MCF 10A (cell line): ENCODE data around the gene SYCP3. TPM values are rescaled to one million over a fixed set of nuclear protein-coding genes. Genes with fewer than 3 reads are reported as not detected.

Experiments used
- BruUV-seq: library from RNA; stranded (reverse); fragments of 400-500 nt; replicated peaks from 2 replicates; lab custom pipeline; 2021; lab: Mats Ljungman, UMichigan
- CTCF ChIA-PET: fragments of 300-600 bp; sonication (Branson Sonifier 250); formaldehyde crosslinking; extraction: SDS; loops from one replicate; lab custom pipeline; 2021; ENCODE audit warnings: antibody characterized with exemption, inconsistent platforms; lab: Yijun Ruan, JAX
- POLR2A ChIA-PET: fragments of 300-600, 350-650 bp; sonication (Branson Sonifier 250); formaldehyde crosslinking; extraction: SDS; loops from one replicate; lab custom pipeline; 2020; ENCODE audit warnings: antibody characterized with exemption, inconsistent platforms; lab: Yijun Ruan, JAX
- DNase-seq: peaks from one replicate; pipeline ENCODE4 v3.0.0-alpha.2; 2018; ENCODE audit not compliant: unreplicated experiment
- H3K27ac Mint-ChIP-seq: one replicate; pipeline ENCODE4 v1.8.0; 2022; ENCODE audit warnings: mild to moderate bottlenecking, low read depth, mixed read lengths; ENCODE audit not compliant: unreplicated experiment
- H3K27me3 Mint-ChIP-seq: one replicate; pipeline ENCODE4 v1.8.0; 2022; ENCODE audit warnings: mixed read lengths; ENCODE audit not compliant: insufficient read depth, unreplicated experiment
- H3K36me3 Mint-ChIP-seq: one replicate; pipeline ENCODE4 v1.8.0; 2022; ENCODE audit warnings: mild to moderate bottlenecking, moderate library complexity, mixed read lengths; ENCODE audit not compliant: insufficient read depth, unreplicated experiment
- H3K4me1 Mint-ChIP-seq: one replicate; pipeline ENCODE4 v1.8.0; 2022; ENCODE audit warnings: mixed read lengths; ENCODE audit not compliant: insufficient read depth, unreplicated experiment
- H3K4me3 Mint-ChIP-seq: one replicate; pipeline ENCODE4 v1.8.0; 2022; ENCODE audit warnings: mild to moderate bottlenecking, moderate library complexity, mixed read lengths; ENCODE audit not compliant: unreplicated experiment
- H3K9me3 Mint-ChIP-seq: one replicate; pipeline ENCODE4 v1.8.0; 2022; ENCODE audit warnings: mixed read lengths; ENCODE audit not compliant: unreplicated experiment
- intact Hi-C: fragments of 100-400 bp; cut with micrococcal nuclease; formaldehyde crosslinking; loops from 2 replicates; pipeline ENCODE4 v1.14.1; 2022
- total RNA-seq: library from RNA; stranded (reverse); gene quantifications from 2 replicates; pipeline ENCODE4 v1.2.3, GENCODE V29; 2022
- TF ChIP-seq, protein P1 (sequence below): fragments of 200-600 bp; IDR thresholded peaks from one replicate; pipeline ENCODE4 v1.8.0; 2022; ENCODE audit warnings: antibody characterized with exemption, mild to moderate bottlenecking; ENCODE audit not compliant: unreplicated experiment

SYCP3 gene
- total RNA-seq, 1 experiment from 2014 or later: not detected

- intact Hi-C loops: no loop called here
- POLR2A ChIA-PET: no interaction called here
- CTCF ChIA-PET: no interaction called here
- no peaks in the 10 kb centered on the region for H3K9me3 Mint-ChIP-seq
- no TSS peak for BruUV-seq
- H3K27ac Mint-ChIP-seq: no peak overlapping the region
- H3K4me3 Mint-ChIP-seq: no peak overlapping the region
- DNase-seq: no peak
- no peaks in the 10 kb centered on the region for H3K27me3 Mint-ChIP-seq
- TF ChIP-seq, protein P1, sequence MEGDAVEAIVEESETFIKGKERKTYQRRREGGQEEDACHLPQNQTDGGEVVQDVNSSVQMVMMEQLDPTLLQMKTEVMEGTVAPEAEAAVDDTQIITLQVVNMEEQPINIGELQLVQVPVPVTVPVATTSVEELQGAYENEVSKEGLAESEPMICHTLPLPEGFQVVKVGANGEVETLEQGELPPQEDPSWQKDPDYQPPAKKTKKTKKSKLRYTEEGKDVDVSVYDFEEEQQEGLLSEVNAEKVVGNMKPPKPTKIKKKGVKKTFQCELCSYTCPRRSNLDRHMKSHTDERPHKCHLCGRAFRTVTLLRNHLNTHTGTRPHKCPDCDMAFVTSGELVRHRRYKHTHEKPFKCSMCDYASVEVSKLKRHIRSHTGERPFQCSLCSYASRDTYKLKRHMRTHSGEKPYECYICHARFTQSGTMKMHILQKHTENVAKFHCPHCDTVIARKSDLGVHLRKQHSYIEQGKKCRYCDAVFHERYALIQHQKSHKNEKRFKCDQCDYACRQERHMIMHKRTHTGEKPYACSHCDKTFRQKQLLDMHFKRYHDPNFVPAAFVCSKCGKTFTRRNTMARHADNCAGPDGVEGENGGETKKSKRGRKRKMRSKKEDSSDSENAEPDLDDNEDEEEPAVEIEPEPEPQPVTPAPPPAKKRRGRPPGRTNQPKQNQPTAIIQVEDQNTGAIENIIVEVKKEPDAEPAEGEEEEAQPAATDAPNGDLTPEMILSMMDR: no peak
- H3K4me1 Mint-ChIP-seq: no peaks in the 10 kb centered on the region
- H3K36me3 Mint-ChIP-seq: peaks cover 51% of the 10 kb centered on the region
Observed at GRCh38 chr12:101733166-101733565, 6.1 kb downstream of the SYCP3 start.

DNA sequence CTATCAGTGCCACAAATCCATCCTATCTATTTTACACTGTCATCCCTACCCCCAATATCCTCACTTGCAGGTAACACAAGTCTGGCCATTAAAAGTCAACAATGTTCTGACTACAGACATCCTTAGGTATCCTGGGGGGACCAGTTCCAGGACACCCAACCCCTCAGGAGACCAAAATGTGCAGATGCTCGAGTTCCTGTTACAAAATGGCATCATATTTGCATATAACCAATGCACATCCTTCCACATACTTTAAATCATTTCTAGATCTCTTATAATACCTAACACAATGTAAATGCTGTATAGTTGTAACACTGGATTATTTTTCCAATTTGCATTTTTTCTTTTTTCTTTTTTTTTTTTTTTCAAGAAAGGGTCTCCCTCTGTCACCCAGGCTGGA lies 6.9 kb downstream of the SYCP3 start:
- Mint-ChIP-seq H3K36me3 (peaks cover 42% of the 10 kb centered on the region), H3K4me1 (no peaks in the 10 kb centered on the region), H3K9me3 (no peaks in the 10 kb centered on the region)

DNA sequence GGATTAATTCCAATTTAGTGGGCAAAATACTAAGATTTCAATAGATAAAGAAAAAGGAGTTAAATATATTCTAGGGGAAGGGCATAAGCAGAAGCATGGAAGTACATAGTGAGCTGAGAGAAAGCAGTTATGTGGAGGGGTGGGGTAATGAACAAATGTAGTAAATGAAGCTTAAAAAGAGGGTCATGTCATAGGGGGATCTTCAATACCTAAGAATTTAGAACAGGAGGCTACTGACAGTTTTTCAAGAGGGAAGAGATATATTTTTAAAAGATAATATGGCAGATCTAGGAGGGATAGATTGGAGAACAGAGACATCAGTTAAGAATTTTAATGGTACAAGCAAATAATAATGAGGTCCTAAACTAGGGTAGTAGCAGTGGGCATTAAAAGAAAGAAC lies 9.4 kb downstream of the SYCP3 start:
- intact Hi-C loops: no loop called here
- Mint-ChIP-seq H3K27me3 (no peaks in the 10 kb centered on the region), H3K27ac (no peak overlapping the region), H3K36me3 (peaks cover 54% of the 10 kb centered on the region), H3K4me3 (no peak overlapping the region), H3K9me3 (no peaks in the 10 kb centered on the region), H3K4me1 (no peaks in the 10 kb centered on the region)
- ChIA-PET CTCF (interaction anchor here (0.5 to 0.6 kb wide), 2 partner anchors 240 to 310 kb away, joined by 3 read pairs; no protein-coding TSS in a partner anchor), POLR2A (no interaction called here)
- DNase-seq: no peak
- BruUV-seq: no TSS peak
- TF ChIP-seq, protein P1: no peak

More for the DNA sequence above, 6.9 kb downstream of the SYCP3 start:
- DNase-seq: no peak
- H3K27me3 Mint-ChIP-seq: no peaks in the 10 kb centered on the region
- no TSS peak for BruUV-seq
- no peak overlapping the region for H3K27ac Mint-ChIP-seq
- intact Hi-C loops: no loop called here
- no peak overlapping the region for H3K4me3 Mint-ChIP-seq
- ChIA-PET CTCF (no interaction called here), POLR2A (no interaction called here)
- TF ChIP-seq, protein P1: no peak

GRCh38 chr12:101727098-101727497 lies 12.2 kb downstream of the SYCP3 start:
- Mint-ChIP-seq H3K27me3 (no peaks in the 10 kb centered on the region), H3K27ac (no peak overlapping the region), H3K4me1 (no peaks in the 10 kb centered on the region), H3K4me3 (no peak overlapping the region), H3K36me3 (peaks cover 56% of the 10 kb centered on the region), H3K9me3 (no peaks in the 10 kb centered on the region)
- TF ChIP-seq, protein P1: no peak
- intact Hi-C loops: no loop called here
- DNase-seq: no peak
- CTCF ChIA-PET: no interaction called here
- BruUV-seq: no TSS peak
- POLR2A ChIA-PET: no interaction called here
